GM13977 (cell line): Measurements from ENCODE around the gene RFFL.

Source experiments
- DNase-seq: peaks from one replicate; pipeline ENCODE4 v3.0.0; 2012; ENCODE audit warnings: low spot score
- CTCF ChIP-seq: IDR thresholded peaks from 2 replicates; pipeline ENCODE4 v1.5.1; 2012; ENCODE audit warnings: mild to moderate bottlenecking, control low read depth; ENCODE audit not compliant: insufficient read depth; ENCODE audit errors: extremely low read depth, missing control alignments
- in situ Hi-C: fragments of 300-500 bp; cut with MboI; formaldehyde crosslinking; loops from one replicate; pipeline ENCODE4 v1.12.0; 2022; ENCODE audit warnings: low sequenced_read_pairs, low pct_unique_long_range_greater_than_20kb, mixed read lengths, inconsistent platforms; ENCODE audit not compliant: unreplicated experiment

RFFL gene

GRCh38 chr17:34980681-34981537, 82.6 kb downstream of the RFFL start:
- TF ChIP-seq CTCF: peak; percentile 52
- DNase-seq: peak; percentile 94
- in situ Hi-C loops: no loop called here

DNA sequence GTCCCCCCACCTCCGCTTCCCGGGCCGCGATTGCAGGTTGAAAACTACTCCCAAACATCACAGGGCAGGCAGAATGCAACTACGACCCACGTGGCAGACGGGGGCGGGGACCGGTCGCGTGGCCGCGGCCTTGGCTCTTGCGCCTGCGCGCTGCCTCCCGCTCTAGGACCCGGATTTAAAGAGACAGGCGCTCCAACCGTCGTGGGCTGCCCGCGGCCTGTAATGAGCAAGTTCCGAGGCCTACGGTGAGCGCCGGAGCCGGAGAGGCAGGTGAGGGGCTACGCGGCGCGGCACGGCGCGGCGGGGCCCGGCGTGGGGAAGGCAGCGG, 83.2 kb downstream of the RFFL start, which contains the start of gene LIG3:
Gene LIG3, plus strand, starts transcription at position 160 of the 328 bp plus-strand sequence. CDS start 2,494 bp downstream, outside the sequence.
- in situ Hi-C loops: no loop called here
- DNase-seq: peak; percentile 95
- no peak for TF ChIP-seq CTCF

- no peak for DNase-seq
- in situ Hi-C loops: no loop called here
- TF ChIP-seq CTCF: no peak
These were observed 83.7 kb downstream of the RFFL start for GRCh38 chr17:34979650-34980352.

GRCh38 chr17:34979153-34979552, 84.4 kb downstream of the RFFL start:
- in situ Hi-C loops: no loop called here
- TF ChIP-seq CTCF: no peak
- no peak for DNase-seq

GRCh38 chr17:34974794-34975785, 88.4 kb downstream of the RFFL start:
- TF ChIP-seq CTCF: no peak

DNA sequence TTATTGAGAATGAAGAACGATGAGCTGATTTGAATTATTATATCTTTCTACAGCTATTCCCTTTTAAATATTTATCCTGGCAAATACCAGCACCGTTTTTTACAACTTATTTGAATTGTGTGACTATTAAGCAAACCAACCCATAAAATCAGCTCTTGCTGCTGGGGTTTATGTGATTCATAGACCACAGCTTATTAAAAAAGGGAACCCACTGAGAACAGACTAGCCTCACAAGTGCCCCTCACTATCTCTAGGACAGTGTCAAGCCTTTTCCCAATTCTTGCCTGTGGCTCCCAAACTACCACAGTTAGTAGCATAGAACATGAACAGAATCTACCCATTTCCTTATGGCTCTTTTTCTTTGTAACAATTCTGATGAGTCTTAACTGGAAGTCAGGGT, 89.3 kb downstream of the RFFL start:
- no peak for TF ChIP-seq CTCF
- in situ Hi-C loops: no loop called here

More at GRCh38 chr17:34974794-34975785, 88.4 kb downstream of the RFFL start:
- no peak for DNase-seq
- in situ Hi-C loops: no loop called here

More for the DNA sequence above, 89.3 kb downstream of the RFFL start:
- DNase-seq: no peak
